Tongue (tissue), 2 donors: Measurements from ENCODE around the gene PIH1D1. TPM values are rescaled to one million over a fixed set of nuclear protein-coding genes. Genes with fewer than 3 reads are reported as not detected.
"Not testable (repeated sequence)": the region's sequence is repeated elsewhere in the genome, so short reads cannot be mapped to it uniquely, and the experiment has no call there.

Source experiments
- DNase-seq: peaks from one replicate; pipeline ENCODE4 v3.0.0-alpha.2; 2015
- total RNA-seq: library from RNA; depleted of rRNA; stranded (reverse); fragments of >200 nt; gene quantifications from one replicate; pipeline ENCODE4 v1.2.3, GENCODE V29; 2014

Gene PIH1D1
- total RNA-seq, 1 donor from 2014 or later: 58.3 TPM

DNA sequence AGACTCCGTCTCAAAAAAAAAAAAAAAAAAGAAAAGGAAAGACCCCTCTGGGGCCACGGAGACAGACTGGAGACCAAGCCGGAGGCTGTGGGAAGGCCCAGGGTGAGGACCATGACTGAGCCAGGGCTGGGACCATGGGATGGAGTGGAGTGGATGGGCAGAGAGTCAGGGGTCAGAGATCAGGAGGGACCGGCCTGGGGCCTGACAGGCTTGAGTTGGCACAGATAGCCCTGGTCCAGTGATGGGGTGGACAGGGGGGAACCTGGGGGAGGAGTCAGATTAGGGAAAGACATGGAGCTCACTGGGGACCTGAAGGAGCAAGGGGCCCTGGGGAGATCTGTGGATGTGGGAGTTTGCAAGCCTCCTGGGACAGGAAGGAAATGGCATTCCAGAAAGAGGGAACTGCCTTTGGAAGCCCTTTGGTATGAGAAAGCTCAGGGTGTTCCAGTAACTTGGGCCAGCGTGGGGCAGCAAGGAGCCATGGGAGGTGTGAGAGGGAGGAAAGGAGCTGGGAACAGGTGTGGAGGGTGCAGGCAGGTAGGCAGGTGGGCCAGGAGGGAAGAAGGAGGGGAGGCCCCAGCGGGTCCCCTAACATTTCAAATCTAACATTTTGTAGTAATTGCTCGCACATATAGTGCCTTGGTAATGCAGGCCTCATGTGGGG is 29.5 kb upstream of the PIH1D1 start:
- no peak for DNase-seq

- DNase-seq: no peak
These were observed 28.5 kb upstream of the PIH1D1 start for GRCh38 chr19:49479975-49480628.

DNA sequence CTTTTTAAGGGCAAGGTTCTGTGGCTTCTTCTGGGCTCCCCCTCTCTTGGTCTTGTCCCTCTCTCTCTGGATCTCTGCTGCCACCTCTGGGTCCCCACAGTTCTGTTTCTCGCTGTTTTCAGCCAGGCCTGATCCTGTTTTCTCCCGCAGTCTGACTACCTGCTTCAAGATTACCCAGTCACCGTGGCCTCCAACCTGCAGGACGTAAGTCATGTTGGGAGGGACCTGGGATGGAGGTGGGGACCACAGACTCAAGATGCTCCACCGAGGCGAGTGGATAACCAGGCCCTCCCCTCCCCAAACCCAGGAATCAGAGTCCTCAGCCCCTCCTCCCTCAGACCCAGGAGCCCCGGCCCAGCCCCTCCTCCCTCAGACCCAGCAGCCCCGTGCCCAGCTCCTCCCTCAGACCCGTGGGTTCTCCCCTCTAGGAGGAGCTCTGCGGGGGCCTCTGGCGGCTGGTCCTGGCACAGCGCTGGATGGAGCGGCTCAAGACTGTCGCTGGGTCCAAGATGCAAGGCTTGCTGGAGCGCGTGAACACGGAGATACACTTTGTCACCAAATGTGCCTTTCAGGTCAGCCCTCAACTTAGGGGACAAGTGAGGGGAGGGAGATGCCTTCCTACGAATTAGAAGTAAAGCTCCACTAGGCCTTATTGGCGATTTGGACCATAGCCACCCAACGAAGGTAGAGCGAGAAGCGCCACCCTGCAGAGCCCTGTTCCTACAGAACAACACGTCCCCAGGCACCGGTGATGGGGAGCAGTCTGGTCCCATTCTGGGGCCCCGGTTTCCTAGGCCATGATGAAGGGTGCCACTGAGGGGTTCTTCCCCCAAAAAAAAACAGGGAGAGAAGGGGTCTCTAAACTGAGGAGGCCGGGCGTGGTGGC is 24.6 kb upstream of the PIH1D1 start:
- peak; percentile 61 for DNase-seq

DNA sequence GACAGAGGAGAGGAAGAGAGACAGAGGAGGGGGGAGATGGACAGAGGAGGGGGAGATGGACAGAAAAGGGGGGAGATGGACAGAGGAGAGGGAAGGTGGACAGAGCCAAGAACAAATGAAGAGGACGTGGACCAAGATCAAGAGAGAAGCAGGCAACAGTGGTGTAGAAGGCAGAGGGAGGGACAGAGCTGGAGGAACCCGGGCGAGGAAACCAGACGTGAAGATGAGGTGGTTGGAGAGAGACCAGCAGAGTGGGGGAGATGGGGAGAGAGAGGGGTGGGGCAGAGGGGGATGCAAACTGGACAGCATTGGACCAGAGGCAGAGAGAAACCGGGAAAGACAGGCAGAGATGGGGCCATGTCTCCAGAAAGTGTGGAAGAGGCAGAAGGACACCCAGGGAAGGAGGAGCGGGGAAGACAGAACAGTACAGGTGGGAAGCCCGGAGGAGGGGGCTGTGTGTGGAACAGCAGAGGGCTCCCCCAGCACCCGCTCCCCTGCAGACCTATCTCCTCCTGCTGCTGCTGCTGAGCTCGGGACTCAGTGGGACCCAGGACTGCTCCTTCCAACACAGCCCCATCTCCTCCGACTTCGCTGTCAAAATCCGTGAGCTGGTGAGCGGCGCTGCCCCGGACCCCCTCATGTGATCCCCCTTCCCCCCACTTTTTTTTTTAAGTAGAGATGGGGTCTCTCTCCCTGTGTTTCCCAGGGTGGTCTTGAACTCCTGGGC is 23.7 kb upstream of the PIH1D1 start:
- DNase-seq: no peak

- no peak for DNase-seq
These were observed 22.9 kb upstream of the PIH1D1 start for GRCh38 chr19:49474542-49474924.

- peak; percentile 81 for DNase-seq
These were observed 22.4 kb upstream of the PIH1D1 start, which contains the start of gene FLT3LG for GRCh38 chr19:49473868-49474541. TSS of gene FLT3LG (plus strand) at chr19:49474215. CDS start at chr19:49474640, 425 bp downstream.

DNA sequence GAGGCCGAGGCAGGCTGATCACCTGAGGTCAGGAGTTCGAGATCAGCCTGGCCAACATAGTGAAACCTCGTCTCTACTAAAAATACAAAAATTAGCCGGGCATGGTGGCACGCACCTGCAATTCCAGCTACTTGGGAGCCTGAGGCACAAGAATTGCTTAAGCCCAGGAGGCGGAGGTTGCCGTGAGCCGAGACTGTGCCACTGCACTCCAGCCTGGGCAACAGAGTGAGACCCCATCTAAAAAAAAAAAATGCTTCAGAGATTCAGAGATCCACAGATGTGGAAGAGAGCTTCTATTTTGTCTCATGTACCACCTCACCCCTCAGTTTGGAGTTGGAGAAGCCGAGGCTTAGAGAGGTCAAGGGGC is 21.9 kb upstream of the PIH1D1 start:
- not testable (repeated sequence) for DNase-seq

- DNase-seq: no peak
These were observed 21.3 kb upstream of the PIH1D1 start for GRCh38 chr19:49472936-49473335.

DNA sequence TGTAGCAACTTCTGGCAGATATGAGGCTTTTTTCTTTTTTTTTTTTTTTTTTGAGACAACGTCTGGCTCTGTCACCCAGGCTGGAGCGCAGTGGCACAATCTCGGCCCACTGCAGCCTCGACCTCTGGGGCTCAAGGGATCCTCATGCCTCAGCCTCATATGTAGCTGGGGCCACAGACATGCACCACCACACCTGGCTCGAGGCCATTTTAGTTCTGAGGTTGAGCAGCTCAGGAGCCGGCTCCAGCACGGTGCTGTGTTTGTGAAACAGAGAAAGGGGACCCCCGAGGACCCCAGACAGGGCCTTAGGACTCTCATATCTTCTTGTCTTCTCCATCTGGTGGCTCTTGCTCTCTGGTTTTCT is 19.0 kb upstream of the PIH1D1 start:
- DNase-seq: no peak

DNA sequence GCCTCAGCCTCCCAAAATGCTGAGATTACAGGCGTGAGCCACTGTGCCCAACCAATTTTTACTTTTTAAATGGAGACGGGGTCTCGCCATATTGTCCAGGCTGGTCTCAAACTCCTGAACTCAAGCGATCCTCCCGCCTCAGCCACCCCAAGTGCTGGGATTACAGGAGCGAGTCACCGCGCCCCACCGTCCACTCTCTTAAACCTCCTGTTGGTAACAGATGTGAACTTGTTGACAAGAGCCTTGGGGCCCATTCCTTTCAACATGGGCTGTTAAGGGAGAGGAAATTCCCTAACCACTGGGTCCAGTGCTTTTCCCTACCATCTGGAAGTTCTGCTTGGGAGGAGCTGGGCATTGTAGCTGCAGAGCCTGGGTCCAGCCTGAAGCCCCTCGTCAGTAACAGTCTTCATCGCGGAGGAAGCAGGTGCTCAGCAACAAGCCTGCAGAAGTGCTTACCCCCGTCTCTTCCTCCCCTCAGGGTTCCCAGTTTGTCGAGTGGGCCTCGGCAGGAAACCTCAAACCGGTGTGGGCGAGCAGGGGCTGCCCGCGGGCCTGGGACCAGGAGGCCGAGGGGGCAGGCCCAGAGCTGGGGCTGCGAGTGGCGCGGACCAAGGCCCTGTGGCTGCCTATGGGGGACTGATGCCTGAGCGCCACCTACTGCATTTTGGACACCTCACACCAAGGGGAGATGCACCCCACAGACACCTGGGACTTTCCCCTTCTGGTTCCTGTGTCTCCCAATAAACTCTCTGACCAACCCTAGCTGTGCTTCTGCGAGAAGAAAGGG is 18.4 kb upstream of the PIH1D1 start:
- DNase-seq: no peak

DNA sequence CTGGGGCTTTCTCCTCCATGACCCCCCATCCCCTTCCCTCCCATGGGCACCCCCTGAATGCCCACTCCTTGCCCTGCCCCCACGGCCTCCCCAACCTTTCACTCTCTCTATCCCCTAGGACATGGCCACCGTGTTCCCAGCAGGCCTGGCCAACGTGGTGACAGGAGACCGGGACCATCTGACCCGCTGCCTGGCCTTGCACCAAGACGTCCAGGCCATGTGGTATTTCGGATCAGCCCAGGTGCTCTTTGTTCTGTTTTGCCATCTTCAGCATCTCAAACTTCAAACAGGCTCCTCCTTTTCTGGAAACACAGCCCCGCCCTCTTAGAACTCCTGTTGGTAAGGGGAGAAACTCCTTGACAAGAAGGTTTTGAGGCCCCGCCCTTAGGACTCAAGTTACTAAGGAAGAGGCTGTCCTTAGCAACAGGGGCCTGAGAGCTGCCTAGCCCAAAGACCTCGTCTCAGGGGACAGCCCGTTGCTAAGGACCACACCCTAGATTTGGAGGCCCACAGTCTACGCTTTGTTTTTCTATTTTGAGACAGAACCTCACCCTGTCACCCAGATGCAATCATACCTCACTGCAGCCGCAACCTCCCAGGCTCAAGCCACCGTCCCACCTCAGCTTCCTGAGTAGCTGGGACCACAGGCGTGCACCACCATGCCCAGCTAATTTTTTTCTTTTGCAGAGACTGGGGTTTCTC is 17.3 kb upstream of the PIH1D1 start:
- DNase-seq: peak; percentile 93

DNA sequence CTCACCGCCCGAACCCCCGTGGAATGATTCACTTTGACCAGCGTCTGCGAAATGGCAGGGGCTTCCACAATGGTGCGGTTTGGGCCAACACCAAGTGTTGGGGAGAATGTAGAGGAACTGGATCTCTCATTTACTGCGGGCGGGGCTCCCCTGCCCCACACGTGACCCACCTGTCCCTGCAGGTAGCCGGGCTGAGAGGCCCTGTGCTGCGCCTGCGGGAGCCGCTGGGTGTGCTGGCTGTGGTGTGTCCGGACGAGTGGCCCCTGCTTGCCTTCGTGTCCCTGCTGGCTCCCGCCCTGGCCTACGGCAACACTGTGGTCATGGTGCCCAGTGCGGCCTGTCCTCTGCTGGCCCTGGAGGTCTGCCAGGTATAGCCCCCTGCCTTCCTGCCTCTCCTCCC is 16.6 kb upstream of the PIH1D1 start:
- no peak for DNase-seq

DNA sequence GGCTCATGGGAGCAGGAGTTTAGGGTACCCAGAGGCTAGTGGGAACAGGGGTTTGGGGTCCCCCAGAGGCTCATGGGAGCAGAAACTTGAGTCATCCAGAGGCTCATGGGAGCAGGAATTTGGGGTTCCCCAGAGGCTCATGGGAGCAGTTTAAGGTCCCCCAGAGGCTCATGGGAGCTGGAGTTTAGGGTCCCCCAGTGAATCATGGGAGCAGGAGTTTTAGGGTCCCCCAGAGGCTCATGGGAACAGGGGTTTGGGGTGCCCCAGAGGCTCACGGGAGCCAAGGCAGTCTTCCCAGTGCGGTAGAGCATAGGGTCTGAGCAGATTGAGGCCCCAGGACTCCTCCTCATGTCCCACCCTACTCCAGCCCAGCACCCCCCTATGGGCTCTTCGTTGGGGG is 13.8 kb upstream of the PIH1D1 start:
- no peak for DNase-seq

DNA sequence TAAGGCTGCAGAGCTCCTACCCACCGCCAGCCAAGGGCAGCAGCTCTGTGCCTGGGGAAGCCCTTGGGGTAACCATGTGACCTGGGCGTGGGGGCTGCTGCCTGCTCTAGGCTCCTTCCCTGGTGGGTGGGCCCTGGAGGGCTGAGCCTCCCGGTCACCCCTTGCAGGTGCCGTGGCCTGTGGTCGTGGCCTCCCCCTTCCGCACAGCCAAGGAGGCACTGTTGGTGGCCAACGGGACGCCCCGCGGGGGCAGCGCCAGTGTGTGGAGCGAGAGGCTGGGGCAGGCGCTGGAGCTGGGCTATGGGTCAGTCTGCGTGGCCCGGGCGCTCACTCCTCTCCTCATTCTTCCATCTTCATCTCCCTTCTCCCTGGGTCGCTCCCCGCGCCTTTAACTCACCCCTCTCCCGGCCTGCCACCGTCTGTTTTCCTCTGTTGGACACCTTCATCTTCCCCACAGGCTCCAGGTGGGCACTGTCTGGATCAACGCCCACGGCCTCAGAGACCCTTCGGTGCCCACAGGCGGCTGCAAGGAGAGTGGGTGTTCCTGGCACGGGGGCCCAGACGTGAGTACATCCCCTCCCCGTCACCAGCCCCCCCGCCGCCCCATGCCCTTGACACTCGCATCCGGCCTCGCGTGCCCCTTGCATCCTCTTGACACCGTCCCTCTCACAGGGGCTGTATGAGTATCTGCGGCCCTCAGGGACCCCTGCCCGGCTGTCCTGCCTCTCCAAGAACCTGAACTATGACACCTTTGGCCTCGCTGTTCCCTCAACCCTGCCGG is 12.5 kb upstream of the PIH1D1 start:
- DNase-seq: no peak

DNA sequence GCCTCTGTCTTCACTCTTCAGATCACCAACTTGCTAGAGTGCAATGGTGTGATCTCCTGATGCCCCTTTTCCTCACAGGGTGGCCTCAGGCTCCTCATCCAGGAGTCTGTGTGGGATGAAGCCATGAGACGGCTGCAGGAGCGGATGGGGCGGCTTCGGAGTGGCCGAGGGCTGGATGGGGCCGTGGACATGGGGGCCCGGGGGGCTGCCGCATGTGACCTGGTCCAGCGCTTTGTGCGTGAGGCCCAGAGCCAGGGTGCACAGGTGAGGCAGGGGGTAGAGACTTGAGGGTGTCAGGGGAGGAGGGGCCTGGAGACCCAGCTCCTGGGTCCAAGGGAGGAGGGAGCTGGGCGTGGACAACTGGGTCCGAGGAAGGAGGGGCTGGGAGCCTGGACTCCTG is 10.9 kb upstream of the PIH1D1 start:
- DNase-seq: no peak

GRCh38 chr19:49461656-49462055 is 10.0 kb upstream of the PIH1D1 start:
- no peak for DNase-seq

GRCh38 chr19:49461130-49461529 is 9.5 kb upstream of the PIH1D1 start:
- DNase-seq: not testable (repeated sequence)

DNA sequence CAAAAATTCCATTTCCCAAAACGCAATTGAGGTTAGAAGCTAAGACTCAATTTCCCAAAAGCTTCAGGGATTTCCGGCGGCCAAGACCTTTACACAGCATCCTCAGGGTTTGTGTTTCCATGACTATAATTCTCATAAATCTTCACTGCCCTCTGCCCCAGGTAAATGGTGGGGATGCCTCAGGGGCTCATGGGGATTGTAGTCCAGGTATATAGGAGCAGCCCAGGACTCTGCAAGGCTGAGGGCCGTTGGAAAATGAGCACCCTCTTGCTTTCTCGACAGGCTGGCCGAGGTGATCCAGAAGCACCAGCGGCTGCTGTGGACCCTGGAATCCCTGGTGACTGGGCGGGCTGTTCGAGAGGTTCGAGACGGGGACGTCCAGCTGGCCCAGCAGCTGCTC is 7.8 kb upstream of the PIH1D1 start:
- no peak for DNase-seq

DNA sequence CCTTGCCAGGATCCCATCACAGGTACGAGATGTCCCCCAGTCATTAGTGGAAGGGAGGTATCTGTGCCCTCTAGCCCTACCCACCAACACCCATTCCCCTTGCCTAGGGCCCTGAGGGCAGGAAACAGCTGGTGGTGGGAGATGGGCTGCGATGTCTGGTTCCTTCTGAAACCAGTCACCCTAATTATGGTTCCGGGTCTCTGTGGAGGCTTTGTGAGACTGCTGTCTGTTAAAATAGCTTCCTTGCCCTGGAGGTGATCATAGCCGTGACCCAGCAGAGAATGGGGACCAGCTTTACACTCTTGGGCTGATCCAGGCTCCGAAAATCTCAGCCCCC is 6.9 kb upstream of the PIH1D1 start:
- no peak for DNase-seq

- DNase-seq: no peak
These were observed 4.7 kb upstream of the PIH1D1 start for GRCh38 chr19:49456326-49456725.
